Ishikawa (cell line): ENCODE data around the gene PCDHGA1.
A peak's percentile ranks its signal among the peaks of the same experiment; 100 is the strongest.

Experiments used
- CEBPB ChIP-seq: IDR thresholded peaks from 2 replicates; pipeline ENCODE4 v1.6.1; 2012
- CREB1 ChIP-seq: IDR thresholded peaks from 2 replicates; pipeline ENCODE4 v1.6.1; 2012; ENCODE audit warnings: low read depth
- EGR1 ChIP-seq: IDR thresholded peaks from 2 replicates; pipeline ENCODE4 v1.6.1; 2012
- EP300 ChIP-seq: IDR thresholded peaks from 2 replicates; pipeline ENCODE4 v1.6.1; 2012; ENCODE audit warnings: borderline replicate concordance
- FOXM1 ChIP-seq: IDR thresholded peaks from 2 replicates; pipeline ENCODE4 v1.6.1; 2012; ENCODE audit warnings: low read depth, borderline replicate concordance
- NFIC ChIP-seq: IDR thresholded peaks from 2 replicates; pipeline ENCODE4 v1.6.1; 2012
- RAD21 ChIP-seq: IDR thresholded peaks from 2 replicates; pipeline ENCODE4 v1.6.1; 2012; ENCODE audit warnings: low read depth
- TAF1 ChIP-seq: IDR thresholded peaks from 2 replicates; pipeline ENCODE4 v1.6.1; 2012; ENCODE audit warnings: low read depth, mild to moderate bottlenecking
- TCF12 ChIP-seq: IDR thresholded peaks from 2 replicates; pipeline ENCODE4 v1.6.1; 2012; ENCODE audit warnings: low read depth
- TEAD4 ChIP-seq: IDR thresholded peaks from 2 replicates; pipeline ENCODE4 v1.6.1; 2012
- YY1 ChIP-seq: IDR thresholded peaks from 2 replicates; pipeline ENCODE4 v1.6.1; 2012; ENCODE audit warnings: low read depth
- ZBTB7A ChIP-seq: IDR thresholded peaks from 2 replicates; pipeline ENCODE4 v1.6.1; 2012; ENCODE audit warnings: low read depth
- TF ChIP-seq, protein P1 (sequence below): IDR thresholded peaks from 2 replicates; pipeline ENCODE4 v1.6.1; 2012
- TF ChIP-seq, protein P2 (sequence below): IDR thresholded peaks from 2 replicates; pipeline ENCODE4 v1.6.1; 2012
- TF ChIP-seq, protein P3 (sequence below): IDR thresholded peaks from 2 replicates; pipeline ENCODE4 v1.6.1; 2012; ENCODE audit warnings: low read depth, mild to moderate bottlenecking

The PCDHGA1 gene

DNA sequence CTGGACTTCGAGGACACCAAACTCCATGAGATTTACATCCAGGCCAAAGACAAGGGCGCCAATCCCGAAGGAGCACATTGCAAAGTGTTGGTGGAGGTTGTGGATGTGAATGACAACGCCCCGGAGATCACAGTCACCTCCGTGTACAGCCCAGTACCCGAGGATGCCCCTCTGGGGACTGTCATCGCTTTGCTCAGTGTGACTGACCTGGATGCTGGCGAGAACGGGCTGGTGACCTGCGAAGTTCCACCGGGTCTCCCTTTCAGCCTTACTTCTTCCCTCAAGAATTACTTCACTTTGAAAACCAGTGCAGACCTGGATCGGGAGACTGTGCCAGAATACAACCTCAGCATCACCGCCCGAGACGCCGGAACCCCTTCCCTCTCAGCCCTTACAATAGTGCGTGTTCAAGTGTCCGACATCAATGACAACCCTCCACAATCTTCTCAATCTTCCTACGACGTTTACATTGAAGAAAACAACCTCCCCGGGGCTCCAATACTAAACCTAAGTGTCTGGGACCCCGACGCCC lies 146.8 kb downstream of the PCDHGA1 start:
- TF ChIP-seq CREB1 (no peak), YY1 (no peak), NFIC (no peak), EP300 (no peak)
- TF ChIP-seq, protein P1, sequence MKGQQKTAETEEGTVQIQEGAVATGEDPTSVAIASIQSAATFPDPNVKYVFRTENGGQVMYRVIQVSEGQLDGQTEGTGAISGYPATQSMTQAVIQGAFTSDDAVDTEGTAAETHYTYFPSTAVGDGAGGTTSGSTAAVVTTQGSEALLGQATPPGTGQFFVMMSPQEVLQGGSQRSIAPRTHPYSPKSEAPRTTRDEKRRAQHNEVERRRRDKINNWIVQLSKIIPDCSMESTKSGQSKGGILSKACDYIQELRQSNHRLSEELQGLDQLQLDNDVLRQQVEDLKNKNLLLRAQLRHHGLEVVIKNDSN: no peak
- TF ChIP-seq, protein P2, sequence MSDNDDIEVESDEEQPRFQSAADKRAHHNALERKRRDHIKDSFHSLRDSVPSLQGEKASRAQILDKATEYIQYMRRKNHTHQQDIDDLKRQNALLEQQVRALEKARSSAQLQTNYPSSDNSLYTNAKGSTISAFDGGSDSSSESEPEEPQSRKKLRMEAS: no peak

DNA sequence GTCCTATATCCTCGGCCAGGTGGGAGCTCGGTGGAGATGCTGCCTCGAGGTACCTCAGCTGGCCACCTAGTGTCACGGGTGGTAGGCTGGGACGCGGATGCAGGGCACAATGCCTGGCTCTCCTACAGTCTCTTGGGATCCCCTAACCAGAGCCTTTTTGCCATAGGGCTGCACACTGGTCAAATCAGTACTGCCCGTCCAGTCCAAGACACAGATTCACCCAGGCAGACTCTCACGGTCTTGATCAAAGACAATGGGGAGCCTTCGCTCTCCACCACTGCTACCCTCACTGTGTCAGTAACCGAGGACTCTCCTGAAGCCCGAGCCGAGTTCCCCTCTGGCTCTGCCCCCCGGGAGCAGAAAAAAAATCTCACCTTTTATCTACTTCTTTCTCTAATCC lies 147.5 kb downstream of the PCDHGA1 start:
- TF ChIP-seq ZBTB7A: no peak

DNA sequence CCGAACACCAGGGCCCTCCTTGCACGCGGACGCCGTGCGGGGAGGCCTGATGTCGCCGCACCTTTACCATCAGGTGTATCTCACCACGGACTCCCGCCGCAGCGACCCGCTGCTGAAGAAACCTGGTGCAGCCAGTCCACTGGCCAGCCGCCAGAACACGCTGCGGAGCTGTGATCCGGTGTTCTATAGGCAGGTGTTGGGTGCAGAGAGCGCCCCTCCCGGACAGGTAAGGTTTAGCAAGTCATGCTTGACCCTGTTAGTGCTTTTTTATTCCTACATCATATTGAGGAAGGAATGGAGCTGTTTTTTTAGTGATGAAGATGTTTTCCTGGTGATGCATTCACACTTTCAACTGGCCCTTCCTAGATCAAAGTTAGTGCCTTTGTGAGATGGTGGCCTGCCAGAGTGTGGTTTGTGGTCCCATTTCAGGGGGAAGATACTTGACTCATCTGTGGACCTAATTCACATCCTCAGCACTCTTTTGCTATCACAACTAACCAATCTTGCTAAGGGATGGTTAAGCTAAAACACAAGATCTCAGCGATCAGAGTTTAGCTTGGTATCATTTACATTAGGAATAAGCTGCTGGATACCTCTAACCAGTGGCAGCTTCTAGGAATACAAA lies 148.1 kb downstream of the PCDHGA1 start:
- TF ChIP-seq NFIC (peak; percentile 49; the same call in 1 of the 2 replicates), FOXM1 (no peak), RAD21 (peak; percentile 9; the same call in 1 of the 2 replicates), ZBTB7A (no peak), CREB1 (no peak), EGR1 (no peak)

DNA sequence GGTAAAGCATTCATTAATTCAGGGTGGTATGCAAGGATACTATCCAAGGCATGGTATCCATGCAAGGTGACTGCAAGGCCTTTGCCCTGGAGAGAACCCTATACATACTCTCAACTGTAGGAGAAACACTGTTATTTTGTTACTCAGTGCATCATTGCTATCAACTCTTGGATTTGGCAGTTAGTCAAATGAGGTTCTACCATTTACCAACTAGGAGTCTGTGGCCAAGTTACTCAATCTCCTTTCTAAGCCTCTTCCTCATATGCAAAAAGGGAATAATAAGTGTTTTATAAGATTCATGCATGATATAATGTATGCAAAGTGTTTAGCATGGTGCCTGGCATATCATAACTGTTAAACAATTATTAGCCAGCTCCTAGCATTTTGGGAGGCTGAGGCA lies 149.5 kb downstream of the PCDHGA1 start:
- TF ChIP-seq, protein P2: no peak
- no peak for TF ChIP-seq RAD21
- TF ChIP-seq NFIC: no peak
- no peak for TF ChIP-seq YY1
- no peak for TF ChIP-seq CEBPB
- TF ChIP-seq, protein P1: no peak
- no peak for TF ChIP-seq FOXM1
- no peak for TF ChIP-seq TCF12
- no peak for TF ChIP-seq CREB1
- TF ChIP-seq, protein P3, sequence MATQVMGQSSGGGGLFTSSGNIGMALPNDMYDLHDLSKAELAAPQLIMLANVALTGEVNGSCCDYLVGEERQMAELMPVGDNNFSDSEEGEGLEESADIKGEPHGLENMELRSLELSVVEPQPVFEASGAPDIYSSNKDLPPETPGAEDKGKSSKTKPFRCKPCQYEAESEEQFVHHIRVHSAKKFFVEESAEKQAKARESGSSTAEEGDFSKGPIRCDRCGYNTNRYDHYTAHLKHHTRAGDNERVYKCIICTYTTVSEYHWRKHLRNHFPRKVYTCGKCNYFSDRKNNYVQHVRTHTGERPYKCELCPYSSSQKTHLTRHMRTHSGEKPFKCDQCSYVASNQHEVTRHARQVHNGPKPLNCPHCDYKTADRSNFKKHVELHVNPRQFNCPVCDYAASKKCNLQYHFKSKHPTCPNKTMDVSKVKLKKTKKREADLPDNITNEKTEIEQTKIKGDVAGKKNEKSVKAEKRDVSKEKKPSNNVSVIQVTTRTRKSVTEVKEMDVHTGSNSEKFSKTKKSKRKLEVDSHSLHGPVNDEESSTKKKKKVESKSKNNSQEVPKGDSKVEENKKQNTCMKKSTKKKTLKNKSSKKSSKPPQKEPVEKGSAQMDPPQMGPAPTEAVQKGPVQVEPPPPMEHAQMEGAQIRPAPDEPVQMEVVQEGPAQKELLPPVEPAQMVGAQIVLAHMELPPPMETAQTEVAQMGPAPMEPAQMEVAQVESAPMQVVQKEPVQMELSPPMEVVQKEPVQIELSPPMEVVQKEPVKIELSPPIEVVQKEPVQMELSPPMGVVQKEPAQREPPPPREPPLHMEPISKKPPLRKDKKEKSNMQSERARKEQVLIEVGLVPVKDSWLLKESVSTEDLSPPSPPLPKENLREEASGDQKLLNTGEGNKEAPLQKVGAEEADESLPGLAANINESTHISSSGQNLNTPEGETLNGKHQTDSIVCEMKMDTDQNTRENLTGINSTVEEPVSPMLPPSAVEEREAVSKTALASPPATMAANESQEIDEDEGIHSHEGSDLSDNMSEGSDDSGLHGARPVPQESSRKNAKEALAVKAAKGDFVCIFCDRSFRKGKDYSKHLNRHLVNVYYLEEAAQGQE: no peak
- no peak for TF ChIP-seq ZBTB7A
- TF ChIP-seq EGR1: no peak

DNA sequence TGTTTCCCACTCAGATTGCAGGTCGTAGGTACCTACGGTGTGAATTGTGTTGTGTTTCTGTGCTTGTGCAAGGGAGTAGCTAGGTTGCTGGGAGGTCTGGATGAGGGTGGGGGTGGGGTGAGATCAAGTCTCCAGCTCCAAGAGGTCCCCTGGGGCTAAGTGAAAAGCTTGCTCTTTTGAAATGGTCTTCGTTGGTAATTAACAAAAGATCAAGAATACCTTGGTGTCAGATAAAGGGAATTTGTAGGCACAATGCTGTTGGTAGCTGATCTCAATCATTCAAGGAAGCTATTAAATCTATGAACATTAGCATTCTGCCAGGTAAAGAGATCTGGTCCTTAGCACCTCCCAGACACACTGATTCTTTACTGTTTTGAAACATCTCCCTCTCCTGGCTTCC lies 153.6 kb downstream of the PCDHGA1 start:
- TF ChIP-seq, protein P3: no peak
- TF ChIP-seq, protein P2: no peak
- TF ChIP-seq EGR1 (no peak), FOXM1 (no peak), TCF12 (no peak), TAF1 (no peak), TEAD4 (no peak), NFIC (no peak), YY1 (no peak), ZBTB7A (no peak), EP300 (no peak), CREB1 (no peak), CEBPB (no peak), RAD21 (no peak)
- TF ChIP-seq, protein P1: no peak

DNA sequence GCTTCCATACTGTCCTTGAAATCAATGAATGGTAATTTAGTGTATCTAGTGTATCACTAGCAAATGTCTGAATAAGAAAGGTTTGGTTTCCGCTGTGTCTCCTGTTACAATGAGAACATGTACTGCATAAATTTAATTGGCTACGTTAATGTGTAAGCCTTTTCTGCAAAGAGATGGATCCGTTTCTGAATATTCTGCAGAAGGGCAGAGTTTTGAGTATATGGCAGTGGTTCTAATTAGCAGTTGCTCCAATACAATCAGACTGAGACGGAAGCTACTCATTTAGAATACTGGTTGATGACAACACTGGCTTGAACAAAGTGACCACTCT lies 154.0 kb downstream of the PCDHGA1 start:
- no peak for TF ChIP-seq CREB1
